Upper lobe of left lung (tissue), 6 donors: ENCODE results near the gene STK10. TPM values are rescaled to one million over a fixed set of nuclear protein-coding genes. Genes with fewer than 3 reads are reported as not detected.
A peak's percentile ranks its signal among the peaks of the same experiment; 100 is the strongest.

ENCODE experiments used
- ATAC-seq, 2 donors: fragments of 200-7000 bp; cut with Tn5 transposase; one replicate each; pipeline ENCODE4 v1.9.1; 2022; ENCODE audit warnings: mild to moderate bottlenecking in 2 of 2, moderate library complexity in 2 of 2; ENCODE audit not compliant: low FRiP score in 2 of 2
- DNase-seq, 2 donors: peaks; one replicate each; pipeline ENCODE4 v3.0.0-alpha.2; 2019 to 2020
- H3K27ac ChIP-seq, 4 donors: fragments of 200-600 bp; sonication (generic); one replicate each; pipeline ENCODE4 v1.5.1; 2016 to 2019
- H3K27me3 ChIP-seq, 4 donors: fragments of 200-600 bp; sonication (generic); one replicate each; pipeline ENCODE4 v1.5.1; 2017 to 2019
- H3K36me3 ChIP-seq, 4 donors: fragments of 200-600 bp; sonication (generic); one replicate each; pipeline ENCODE4 v1.5.1; 2016 to 2019
- H3K4me1 ChIP-seq, 4 donors: fragments of 200-600 bp; sonication (generic); one replicate each; pipeline ENCODE4 v1.5.1; 2018 to 2019
- H3K4me3 ChIP-seq, 4 donors: fragments of 200-600 bp; sonication (generic); one replicate each; pipeline ENCODE4 v1.5.1; 2017 to 2019; ENCODE audit warnings: mild to moderate bottlenecking in 2 of 4, moderate library complexity in 1 of 4
- H3K9me3 ChIP-seq, 4 donors: fragments of 200-600 bp; sonication (generic); one replicate each; pipeline ENCODE4 v1.5.1; 2018 to 2019
- EP300 ChIP-seq, 4 donors: sonication (generic); formaldehyde crosslinking; IDR thresholded peaks; one replicate each; pipeline ENCODE4 v1.5.1; 2017; ENCODE audit warnings: antibody characterized with exemption in 4 of 4, control low read depth in 2 of 4
- POLR2A ChIP-seq, 4 donors: fragments of 450-650 bp; IDR thresholded peaks; one replicate each; pipeline ENCODE4 v1.5.1; 2016 to 2017; ENCODE audit warnings: antibody characterized with exemption in 4 of 4, mild to moderate bottlenecking in 2 of 4
- POLR2AphosphoS5 ChIP-seq, 2 donors: sonication (generic); formaldehyde crosslinking; IDR thresholded peaks; one replicate each; pipeline ENCODE4 v1.5.1; 2017; ENCODE audit warnings: antibody characterized with exemption in 2 of 2
- WGBS, 2 donors: methylation state at CpG; one replicate each; pipeline ENCODE4 v1.1.5; 2017 to 2018; 5-methylcytosine and 5-hydroxymethylcytosine counted together
- total RNA-seq, 6 donors: library from RNA; depleted of rRNA in 4 of 6; stranded (reverse); fragments of >200 nt in 4 of 6; gene quantifications; one replicate each; pipeline versions ENCODE4 v1.1.0 to v1.2.1, GENCODE V29; 2016 to 2021
- TF ChIP-seq, protein P1 (sequence below), 6 experiments: fragments of 450-650 bp in 4 of 6; fragments of 200-600 bp in 2 of 6; sonication (generic) in 2 of 6; IDR thresholded peaks; one replicate each; pipeline ENCODE4 v1.5.1; 2016 to 2019; ENCODE audit warnings: antibody characterized with exemption in 6 of 6
- donor health status: DM: no; HTN: no; CAD: no; lungs with moderate emphysema.
- donor health status: DM: no; HTN: yes; CAD: no; lungs with severe emphysema.

STK10 gene
- total RNA-seq, 6 donors from 2014 or later: 50.6 to 170 (median 60.5) TPM

DNA sequence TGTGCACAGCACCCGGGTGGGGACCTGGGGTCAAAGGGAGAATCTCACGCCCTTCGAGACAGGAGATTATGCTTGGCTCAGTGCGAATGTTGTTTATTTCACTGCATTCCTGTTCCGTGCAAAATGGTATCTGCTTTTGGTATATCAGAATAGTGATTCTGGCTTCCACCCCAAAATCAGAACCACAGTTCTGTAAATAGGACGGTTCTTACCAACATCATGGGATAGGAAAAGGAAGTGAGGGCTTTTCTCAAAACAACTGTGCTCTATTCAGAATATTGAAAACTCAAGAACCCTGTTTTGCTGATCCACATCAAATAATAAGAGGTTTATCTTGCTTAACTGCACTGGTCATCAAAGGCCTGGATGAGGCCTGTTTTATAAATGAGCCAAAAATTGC is 129.9 kb downstream of the STK10 start:
- H3K4me3 ChIP-seq: no peak overlapping the region
- TF ChIP-seq POLR2AphosphoS5 (IDR thresholded peaks at IDR 0.05) (no peak), POLR2A (IDR thresholded peaks at IDR 0.05) (no peak), EP300 (IDR thresholded peaks at IDR 0.05) (no peak)
- TF ChIP-seq, protein P1, sequence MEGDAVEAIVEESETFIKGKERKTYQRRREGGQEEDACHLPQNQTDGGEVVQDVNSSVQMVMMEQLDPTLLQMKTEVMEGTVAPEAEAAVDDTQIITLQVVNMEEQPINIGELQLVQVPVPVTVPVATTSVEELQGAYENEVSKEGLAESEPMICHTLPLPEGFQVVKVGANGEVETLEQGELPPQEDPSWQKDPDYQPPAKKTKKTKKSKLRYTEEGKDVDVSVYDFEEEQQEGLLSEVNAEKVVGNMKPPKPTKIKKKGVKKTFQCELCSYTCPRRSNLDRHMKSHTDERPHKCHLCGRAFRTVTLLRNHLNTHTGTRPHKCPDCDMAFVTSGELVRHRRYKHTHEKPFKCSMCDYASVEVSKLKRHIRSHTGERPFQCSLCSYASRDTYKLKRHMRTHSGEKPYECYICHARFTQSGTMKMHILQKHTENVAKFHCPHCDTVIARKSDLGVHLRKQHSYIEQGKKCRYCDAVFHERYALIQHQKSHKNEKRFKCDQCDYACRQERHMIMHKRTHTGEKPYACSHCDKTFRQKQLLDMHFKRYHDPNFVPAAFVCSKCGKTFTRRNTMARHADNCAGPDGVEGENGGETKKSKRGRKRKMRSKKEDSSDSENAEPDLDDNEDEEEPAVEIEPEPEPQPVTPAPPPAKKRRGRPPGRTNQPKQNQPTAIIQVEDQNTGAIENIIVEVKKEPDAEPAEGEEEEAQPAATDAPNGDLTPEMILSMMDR (IDR thresholded peaks at IDR 0.05): no peak
- DNase-seq: no peak
- no peaks in the 10 kb centered on the region for H3K4me1 ChIP-seq
- H3K27ac ChIP-seq: no peak overlapping the region
- H3K27me3 ChIP-seq: no peaks in the 10 kb centered on the region
- no peaks in the 10 kb centered on the region for H3K9me3 ChIP-seq
- peaks cover 16 to 95% (median 67%) of the 10 kb centered on the region in 4 donors for H3K36me3 ChIP-seq
- no peak for ATAC-seq
- 80 to 89% methylated on average over 6 of the region's 6 CpGs for WGBS, 2 donors

DNA sequence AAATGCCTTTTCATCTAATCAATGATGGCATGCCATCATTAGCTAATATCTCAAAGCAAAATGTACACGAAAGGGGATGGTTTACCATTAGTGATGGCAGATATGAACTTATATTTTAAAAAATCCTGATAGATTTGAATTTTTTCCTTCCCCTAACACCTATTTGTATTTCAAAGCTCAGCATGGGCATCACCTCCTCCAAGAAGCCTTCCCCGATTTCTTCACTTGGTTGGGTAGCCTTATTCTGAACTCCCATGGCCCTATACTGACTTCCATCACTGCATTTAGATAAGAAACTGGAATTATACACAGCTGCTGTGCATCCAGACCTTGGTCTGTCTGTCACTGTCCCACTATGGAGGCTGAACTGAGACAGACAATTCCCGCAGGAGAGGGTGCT is 132.0 kb downstream of the STK10 start:
- H3K4me3 ChIP-seq: no peak overlapping the region
- H3K4me1 ChIP-seq: no peaks in the 10 kb centered on the region
- 95 to 97% methylated on average over 3 of the region's 3 CpGs for WGBS, 2 donors
- DNase-seq (no peak), ATAC-seq (no peak)
- no peak overlapping the region for H3K27ac ChIP-seq
- no peaks in the 10 kb centered on the region for H3K9me3 ChIP-seq
- peaks cover 22 to 97% (median 73%) of the 10 kb centered on the region in 4 donors for H3K36me3 ChIP-seq
- TF ChIP-seq POLR2A (IDR thresholded peaks at IDR 0.05) (no peak), POLR2AphosphoS5 (IDR thresholded peaks at IDR 0.05) (no peak), EP300 (IDR thresholded peaks at IDR 0.05) (no peak)
- TF ChIP-seq, protein P1 (IDR thresholded peaks at IDR 0.05): no peak
- no peaks in the 10 kb centered on the region for H3K27me3 ChIP-seq

DNA sequence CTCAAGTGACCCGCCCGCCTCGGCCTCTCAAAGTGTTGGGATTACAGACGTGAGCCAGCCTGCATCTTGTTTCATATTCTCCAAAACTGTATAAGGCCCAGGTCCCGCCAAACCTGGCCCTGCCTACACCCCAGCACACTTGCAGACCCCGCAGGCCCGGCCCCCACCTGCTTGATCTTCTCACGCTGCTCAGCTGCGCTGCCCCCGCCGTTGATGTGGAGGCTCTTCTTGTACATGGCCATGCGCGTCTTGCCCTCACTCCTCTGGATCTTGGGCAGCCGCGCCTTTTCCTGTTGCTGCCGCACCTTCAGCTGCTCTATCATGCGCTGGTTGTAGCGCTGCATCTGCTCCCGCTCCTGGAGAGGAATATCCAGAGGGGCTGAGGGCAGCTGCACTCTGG is 132.6 kb downstream of the STK10 start:
- Histone ChIP-seq H3K27me3 (no peaks in the 10 kb centered on the region), H3K4me1 (no peaks in the 10 kb centered on the region), H3K4me3 (no peak overlapping the region), H3K27ac (no peak overlapping the region), H3K9me3 (no peaks in the 10 kb centered on the region), H3K36me3 (peaks cover 22 to 97% (median 72%) of the 10 kb centered on the region in 4 donors)
- no peak for ATAC-seq
- peak in 1 of 2 donors; percentile 61 for DNase-seq
- no peak for TF ChIP-seq POLR2AphosphoS5 (IDR thresholded peaks at IDR 0.05)
- no peak for TF ChIP-seq EP300 (IDR thresholded peaks at IDR 0.05)
- TF ChIP-seq, protein P1 (IDR thresholded peaks at IDR 0.05): no peak
- no peak for TF ChIP-seq POLR2A (IDR thresholded peaks at IDR 0.05)
- 92 to 97% methylated on average over 19 of the region's 19 CpGs for WGBS, 2 donors

DNA sequence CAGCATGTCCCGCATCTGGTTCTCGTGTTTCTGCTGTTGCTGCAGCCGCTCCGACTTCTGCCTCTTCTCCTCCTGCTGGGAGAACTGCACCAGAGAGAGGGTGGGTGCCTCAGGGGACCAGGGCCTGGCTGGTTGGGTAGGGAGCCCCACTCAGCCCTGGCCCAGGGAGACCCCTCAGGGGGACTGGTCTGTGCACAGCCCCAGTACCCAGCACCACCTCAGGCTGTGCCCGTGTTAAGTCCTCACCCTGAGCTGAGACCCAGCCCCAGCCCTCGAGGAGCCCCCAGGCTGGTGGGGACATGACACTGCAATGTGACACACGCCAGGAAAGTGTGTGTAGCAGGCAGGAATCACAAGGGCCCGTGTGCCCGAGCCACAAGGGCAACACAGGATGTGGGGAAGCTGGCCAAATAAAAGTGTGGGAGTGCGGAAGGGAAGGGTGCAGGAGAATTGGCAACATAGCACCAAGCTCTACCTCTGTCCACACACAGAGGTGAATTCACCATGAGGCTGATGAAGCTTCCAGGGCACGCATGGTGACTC is 133.3 kb downstream of the STK10 start:
- no peaks in the 10 kb centered on the region for H3K9me3 ChIP-seq
- TF ChIP-seq EP300 (IDR thresholded peaks at IDR 0.05) (no peak), POLR2AphosphoS5 (IDR thresholded peaks at IDR 0.05) (no peak), POLR2A (IDR thresholded peaks at IDR 0.05) (no peak)
- TF ChIP-seq, protein P1 (IDR thresholded peaks at IDR 0.05): no peak
- H3K27ac ChIP-seq: no peak overlapping the region
- no peak overlapping the region for H3K4me3 ChIP-seq
- no peaks in the 10 kb centered on the region for H3K4me1 ChIP-seq
- peak in 1 of 2 donors; percentile 39 for ATAC-seq
- no peaks in the 10 kb centered on the region for H3K27me3 ChIP-seq
- peak in 1 of 2 donors; percentile 38 for DNase-seq
- peaks cover 19 to 97% (median 70%) of the 10 kb centered on the region in 4 donors for H3K36me3 ChIP-seq
- 82 to 88% methylated on average over 11 of the region's 11 CpGs for WGBS, 2 donors
